K562 treated with DMSO at 1 percent for 12 hours (cell line): ENCODE measurements around the gene DEFB119. TPM values are rescaled to one million over a fixed set of nuclear protein-coding genes. Genes with fewer than 3 reads are reported as not detected.

Experiments used
- total RNA-seq: library from RNA; unstranded; fragments of 300-600 nt; gene quantifications from 2 replicates; pipeline ENCODE4 v1.2.3, GENCODE V29; 2022; ENCODE audit not compliant: insufficient read depth

DEFB119 gene, protein sequence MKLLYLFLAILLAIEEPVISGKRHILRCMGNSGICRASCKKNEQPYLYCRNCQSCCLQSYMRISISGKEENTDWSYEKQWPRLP
- not detected in 2 replicates for total RNA-seq

DNA sequence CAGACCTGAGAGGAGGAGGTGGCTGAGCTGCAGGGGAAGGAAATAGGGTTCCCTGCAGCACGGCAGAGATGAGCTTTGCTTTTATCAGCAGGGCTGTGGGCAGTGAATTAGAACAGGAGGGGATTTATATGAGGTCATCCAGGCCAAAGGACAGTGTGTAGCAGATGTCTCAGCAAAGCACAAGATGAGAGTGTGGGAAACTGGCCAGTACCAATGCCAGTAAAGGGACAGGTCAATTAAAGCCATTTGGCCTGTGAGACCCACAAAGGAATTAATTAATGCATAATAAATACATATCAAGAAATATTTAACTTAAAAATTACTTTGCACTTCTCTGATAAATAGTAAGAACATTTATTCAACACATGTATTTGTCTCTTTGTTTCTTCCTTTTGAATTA, at the start of gene DEFB119:
TSS of gene DEFB119 (minus strand) at position 101 of the 400 bp plus-strand sequence. CDS start 107 bp downstream, outside the sequence.

DNA sequence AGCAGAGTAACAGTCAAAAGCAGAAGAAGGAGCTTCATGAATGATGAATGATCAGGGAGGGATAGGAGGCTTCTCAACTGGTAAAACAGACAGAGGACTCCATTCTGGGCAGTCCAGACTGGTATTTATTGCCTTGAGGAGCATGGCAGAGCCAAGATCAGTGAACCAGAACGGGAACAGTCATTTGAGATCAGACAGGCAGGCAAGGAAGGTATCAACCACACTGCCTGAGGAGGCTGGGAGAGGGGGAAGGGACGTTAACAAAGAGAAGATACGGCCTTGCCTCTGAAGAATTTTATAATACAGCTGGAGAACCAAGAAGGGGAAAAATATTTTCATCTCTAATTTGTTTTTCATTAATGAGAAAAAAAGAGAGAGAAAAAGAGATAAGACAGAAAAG, 15.7 kb upstream of the DEFB119 start, which contains the start of gene DEFB121:
TSS of gene DEFB121 (minus strand) at position 101 of the 400 bp plus-strand sequence. CDS start at position 38, 63 bp downstream.

DNA sequence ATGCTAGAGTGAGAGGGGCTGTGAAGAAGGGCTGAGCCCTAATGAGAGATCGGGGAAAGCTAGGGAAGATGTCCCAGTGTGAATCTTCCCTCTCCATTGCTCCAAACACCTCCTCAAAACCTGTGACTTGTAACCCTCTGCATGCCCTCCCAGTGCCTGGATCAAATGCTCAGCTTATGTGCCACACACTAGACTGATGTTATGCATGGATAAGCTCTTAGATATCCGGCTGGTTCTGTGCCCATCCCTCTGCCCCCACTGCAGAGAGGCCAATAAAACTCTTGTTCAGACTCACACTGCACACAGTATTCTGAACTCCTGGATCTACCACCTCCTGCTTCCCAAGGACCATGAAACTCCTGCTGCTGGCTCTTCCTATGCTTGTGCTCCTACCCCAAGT, 22.1 kb downstream of the DEFB119 start, which contains the start of gene DEFB118:
TSS of gene DEFB118 (plus strand) at position 301 of the 400 bp plus-strand sequence. CDS start at position 351, 50 bp downstream.

Other genes starting within 250 kb of the DEFB119 start
- gene DEFB115, start 132.9 kb downstream of the DEFB119 start, total RNA-seq, result not detected in 2 replicates
- gene DEFB116, start 82.0 kb downstream of the DEFB119 start, total RNA-seq, result not detected in 2 replicates
- not detected in 2 replicates for gene DEFB118, start 22.0 kb downstream of the DEFB119 start, total RNA-seq
- not detected in 2 replicates for gene DEFB121, start 15.6 kb upstream of the DEFB119 start, total RNA-seq
- gene DEFB123, start 50.0 kb upstream of the DEFB119 start, total RNA-seq, result not detected in 2 replicates
- gene DEFB124, start 84.5 kb upstream of the DEFB119 start, total RNA-seq, result not detected in 2 replicates
- gene REM1, start 84.7 kb upstream of the DEFB119 start, total RNA-seq, result not detected in 2 replicates
- 130 and 166 TPM in 2 replicates for gene HM13, start 123.9 kb upstream of the DEFB119 start, total RNA-seq
- gene ID1, start 214.7 kb upstream of the DEFB119 start, total RNA-seq, result 356 and 417 TPM in 2 replicates
- not detected in 2 replicates for gene COX4I2, start 247.3 kb upstream of the DEFB119 start, total RNA-seq